T-helper 1 cell treated with Interleukin-12 subunit alpha and Interleukin-12 subunit beta and Interleukin-4 antibody, amounts not matched to agents 30 ng/mL and 1 ng/mL, for 36 hours (primary cell): ENCODE results near the gene STK24. TPM values are rescaled to one million over a fixed set of nuclear protein-coding genes. Genes with fewer than 3 reads are reported as not detected.
"Not testable (repeated sequence)": the region's sequence is repeated elsewhere in the genome, so short reads cannot be mapped to it uniquely, and the experiment has no call there.

Experiments
- intact Hi-C: fragments of 100-400 bp; cut with micrococcal nuclease; formaldehyde crosslinking; loops from one replicate; pipeline ENCODE4 v1.15.1; 2024
- total RNA-seq: library from RNA; stranded (reverse); gene quantifications from 2 replicates; pipeline ENCODE4 v1.2.3, GENCODE V29; 2022

STK24 gene
- total RNA-seq, 1 donor from 2014 or later = 151 TPM

DNA sequence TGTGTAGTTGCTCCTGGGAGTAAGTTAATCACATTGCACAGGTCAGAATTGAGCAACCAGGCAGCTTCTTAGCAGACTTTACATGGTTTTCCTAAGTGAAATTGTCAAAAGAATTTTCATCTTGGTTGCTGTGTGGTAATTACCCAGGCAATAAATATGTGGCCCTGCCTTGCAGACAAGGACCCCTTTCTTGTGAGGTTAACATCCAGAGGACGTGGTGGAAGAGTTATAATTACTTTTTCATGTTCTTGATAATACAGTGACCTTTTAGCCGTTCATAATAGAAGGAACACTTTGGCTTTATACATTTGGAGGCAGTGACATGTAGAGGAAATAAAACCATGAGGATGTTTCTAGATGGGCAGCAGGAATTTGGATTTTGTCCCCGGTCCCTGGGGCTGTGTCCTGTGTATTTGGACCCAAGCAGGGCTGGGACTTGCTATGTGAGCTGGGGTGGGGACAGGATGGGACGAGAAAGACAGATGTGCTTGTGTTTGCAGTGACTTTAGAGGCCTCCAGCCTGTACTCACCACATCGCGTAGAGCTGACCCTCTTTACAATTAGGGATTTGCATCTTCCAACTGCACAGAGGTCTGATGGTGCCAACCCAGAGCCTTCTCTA is 156.2 kb downstream of the STK24 start:
- intact Hi-C loops = loop anchor here (2.0 kb wide), 1 partner anchor 20 kb away; no protein-coding TSS in a partner anchor

GRCh38 chr13:98419786-98420553 is 156.9 kb downstream of the STK24 start:
- intact Hi-C loops = loop anchor here (2.0 kb wide), 1 partner anchor 19 kb away; no protein-coding TSS in a partner anchor

- intact Hi-C loops = no loop called here
These were observed 160.5 kb downstream of the STK24 start for GRCh38 chr13:98416408-98416807.

DNA sequence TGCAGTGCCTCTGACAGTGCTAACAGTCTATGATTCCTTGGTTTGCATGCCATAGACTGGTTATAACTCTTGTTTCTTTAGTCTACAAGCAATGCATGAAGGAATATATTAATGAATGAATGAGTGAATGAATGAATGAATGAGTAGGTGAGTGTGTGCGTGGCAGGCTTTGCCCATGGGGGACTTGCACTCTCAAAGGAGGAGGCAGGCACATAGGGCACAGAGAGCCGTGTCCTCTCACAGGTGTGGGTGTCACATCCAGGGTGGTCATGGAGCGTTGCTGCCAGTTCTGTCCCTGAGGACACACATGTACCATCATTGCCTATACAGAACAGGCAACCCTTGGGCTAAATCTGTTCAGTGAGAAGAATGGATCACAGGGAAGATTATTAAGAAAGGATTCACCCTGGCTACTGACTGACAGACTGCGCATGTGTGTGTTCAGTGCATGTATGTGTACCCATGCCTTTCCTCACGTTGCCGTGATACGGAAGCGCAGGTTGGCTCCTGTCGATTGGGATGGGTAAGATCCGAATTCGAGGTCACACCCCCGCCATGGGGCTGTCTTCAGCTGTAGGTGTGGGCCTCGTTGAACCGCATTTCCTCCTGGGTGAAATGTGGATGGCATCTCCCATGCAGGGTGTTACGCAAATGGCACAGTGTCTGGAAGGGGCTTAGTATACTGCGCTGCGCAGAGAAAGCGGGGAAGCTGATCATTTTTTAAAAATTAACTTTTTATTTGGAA is 161.4 kb downstream of the STK24 start:
- intact Hi-C loops = no loop called here

DNA sequence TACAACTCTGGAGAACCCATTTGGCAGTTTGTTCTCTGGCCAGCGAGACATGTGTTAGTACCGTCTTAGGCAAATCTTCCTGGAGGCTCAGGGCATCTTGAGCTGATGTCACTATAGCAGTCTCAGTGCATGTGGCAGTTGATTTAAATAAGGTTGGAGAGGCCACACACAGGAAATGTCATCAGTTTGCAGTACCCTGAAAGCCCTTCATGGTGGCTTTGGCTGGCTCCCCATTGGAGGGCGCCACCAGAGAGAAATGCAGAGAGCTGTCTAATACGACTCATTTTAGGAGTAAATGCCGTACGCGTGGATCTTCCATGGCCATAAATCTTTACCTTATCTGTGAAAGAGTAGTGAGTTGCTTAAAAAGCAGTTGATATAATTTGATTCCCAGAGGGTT is 163.1 kb downstream of the STK24 start:
- intact Hi-C loops = no loop called here

DNA sequence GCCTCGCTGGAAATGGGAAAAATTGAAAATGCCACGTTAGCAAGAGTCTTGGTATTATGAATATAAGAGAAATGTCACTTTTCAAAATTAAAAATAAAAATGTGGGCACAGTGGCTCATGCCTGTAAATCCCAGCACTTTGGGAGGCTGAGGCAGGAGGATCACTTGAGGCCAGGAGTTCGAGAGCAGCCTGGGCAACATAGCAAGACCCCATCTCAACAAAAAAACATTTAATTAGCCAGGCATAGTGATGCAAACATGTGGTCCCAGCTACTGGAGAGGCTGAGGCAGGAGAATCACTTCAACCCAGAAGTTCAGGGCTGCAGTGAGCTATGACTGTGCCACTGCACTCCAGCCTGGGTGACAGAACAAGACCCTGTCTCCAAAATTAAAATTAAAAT is 163.6 kb downstream of the STK24 start:
- intact Hi-C loops = not testable (repeated sequence)

DNA sequence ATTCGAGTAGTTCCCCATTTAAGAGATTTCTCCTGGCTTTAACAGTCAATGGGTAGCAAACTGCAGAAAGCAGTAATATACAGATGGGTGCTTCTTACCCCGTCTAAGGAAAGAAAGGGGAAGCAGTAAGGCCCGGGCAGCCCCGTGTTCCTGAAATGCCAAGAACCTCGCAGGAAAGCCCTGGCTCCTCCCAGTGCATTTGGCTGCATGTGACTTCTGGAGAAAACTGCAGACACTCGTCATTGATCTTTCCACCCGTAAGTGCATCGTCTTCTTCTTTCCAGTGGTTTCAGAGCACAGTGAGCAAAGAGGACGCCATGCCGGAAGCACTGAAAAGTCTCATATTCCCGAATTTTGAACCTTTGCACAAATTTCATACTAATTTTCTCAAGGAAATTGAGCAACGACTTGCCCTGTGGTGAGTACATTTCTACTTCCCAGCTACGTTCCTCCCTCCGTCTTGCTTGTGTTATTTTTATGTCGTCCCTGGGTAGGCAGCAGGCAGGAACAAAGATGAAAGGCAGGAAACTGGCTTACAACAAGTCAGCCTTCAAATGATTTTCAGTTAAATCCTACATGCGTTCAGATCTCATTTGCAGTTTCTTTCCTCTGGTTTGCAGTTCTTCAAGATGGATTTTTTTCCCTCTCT is 165.2 kb downstream of the STK24 start:
- intact Hi-C loops = no loop called here

DNA sequence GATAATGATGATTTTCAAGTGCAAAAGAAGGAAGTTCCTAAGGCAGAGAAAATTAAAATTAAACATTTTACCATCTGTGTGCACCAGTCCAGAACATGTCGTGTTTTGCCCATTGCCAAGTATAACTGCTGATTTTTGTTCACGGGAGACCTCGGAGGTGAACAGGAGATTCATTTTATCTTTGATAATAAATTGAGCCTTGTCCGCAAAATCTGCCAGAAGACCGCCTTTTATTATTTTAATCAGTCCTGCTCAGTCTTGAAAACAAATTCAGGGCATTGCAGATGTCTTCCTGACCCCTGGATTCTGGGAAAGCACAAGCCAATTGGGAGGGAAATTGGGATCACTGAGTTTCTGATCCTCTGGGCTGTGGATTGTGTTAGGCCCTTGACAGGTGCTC is 165.9 kb downstream of the STK24 start:
- intact Hi-C loops = no loop called here

- intact Hi-C loops = no loop called here
These were observed 166.3 kb downstream of the STK24 start for GRCh38 chr13:98410612-98411011.

DNA sequence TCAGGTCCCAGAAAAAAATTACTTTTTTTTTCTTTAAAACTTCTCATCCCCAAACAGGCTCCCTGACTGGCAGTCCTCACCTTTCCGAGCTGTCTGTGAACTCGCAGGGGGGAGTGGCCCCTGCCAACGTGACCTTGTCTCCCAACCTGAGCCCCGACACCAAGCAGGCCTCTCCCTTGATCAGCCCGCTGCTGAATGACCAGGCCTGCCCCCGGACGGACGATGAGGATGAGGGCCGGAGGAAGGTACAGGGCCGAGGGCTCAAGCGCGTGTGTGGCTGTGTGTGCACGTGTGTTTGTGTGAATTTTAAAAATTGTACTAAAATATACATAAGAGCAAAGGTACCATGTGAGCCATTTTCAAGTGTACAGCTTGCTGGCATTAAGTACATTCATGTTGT is 167.6 kb downstream of the STK24 start:
- intact Hi-C loops = no loop called here

GRCh38 chr13:98407575-98407974 is 169.3 kb downstream of the STK24 start:
- intact Hi-C loops = no loop called here

DNA sequence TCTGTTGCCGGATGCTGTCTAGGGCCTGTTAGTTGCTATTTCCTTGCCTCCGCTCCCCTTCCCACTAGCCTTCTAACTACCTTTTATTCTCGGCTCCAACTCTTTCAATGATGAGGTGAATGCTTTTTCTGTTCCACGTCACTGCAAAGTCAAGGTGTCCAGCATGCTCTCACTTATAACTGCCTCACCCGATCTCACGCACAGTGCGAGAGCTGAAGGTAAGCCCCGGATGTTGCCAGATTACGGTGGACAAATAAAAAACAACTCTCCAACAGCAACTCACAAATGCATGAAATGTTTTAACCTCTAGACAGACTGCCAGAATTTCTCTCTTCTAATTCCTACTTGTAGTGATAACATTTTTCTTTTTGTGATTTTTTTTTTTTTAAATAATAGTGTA is 169.9 kb downstream of the STK24 start:
- intact Hi-C loops = no loop called here

GRCh38 chr13:98406427-98406826 is 170.5 kb downstream of the STK24 start:
- intact Hi-C loops = no loop called here

DNA sequence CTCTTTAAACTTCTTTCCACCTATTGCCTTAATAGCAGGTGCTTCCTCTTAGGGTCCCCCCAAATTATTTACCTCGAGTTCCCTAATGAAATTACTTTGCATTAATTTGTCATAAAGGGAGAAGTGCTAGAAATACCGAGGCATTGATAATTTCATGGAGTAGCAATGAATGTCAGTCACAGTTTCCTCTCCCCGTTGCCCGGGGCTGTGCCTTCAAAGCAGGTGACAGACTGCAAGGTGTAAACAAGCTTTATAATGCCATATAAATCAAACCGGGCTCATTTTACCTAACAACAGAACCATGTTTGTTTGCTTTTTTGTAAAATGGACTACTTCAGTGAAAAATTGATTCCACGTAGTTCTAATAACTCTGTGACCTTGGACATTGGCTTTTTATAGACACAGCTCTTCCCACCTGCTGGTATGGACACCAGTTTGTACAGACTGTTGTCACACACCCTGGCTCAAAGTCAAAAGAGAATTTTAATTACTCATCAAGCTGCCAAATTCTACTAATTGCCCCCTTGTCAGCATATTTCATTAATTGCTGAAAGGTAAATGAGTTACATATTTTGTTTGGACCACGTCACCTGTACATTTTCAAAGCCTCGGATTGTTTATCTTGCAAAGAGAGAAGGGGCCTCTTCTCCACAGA is 171.1 kb downstream of the STK24 start:
- intact Hi-C loops = no loop called here

DNA sequence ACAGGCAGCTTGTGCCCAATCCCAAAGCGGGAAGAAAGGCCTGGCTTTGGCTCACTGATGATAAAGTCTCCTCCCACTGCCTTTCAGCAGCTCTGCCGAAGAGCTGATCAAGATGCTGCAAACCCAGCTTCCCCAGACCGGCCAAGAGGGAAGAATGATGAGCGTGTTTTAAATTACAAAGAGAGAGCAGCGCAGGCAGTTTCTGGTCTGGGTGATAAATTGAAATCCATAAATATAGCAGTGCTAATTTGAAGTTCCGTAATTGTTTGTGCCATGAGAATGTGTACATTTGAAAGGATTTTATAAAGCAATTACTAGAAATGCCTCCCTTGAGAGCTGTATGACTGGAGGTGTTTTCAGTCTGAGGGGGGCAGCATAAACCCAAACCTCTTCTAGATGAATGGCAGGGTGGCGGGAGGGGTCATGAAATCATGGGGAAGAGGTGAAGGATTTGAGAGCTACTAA is 171.8 kb downstream of the STK24 start:
- intact Hi-C loops = no loop called here

GRCh38 chr13:98403076-98403475 is 173.8 kb downstream of the STK24 start:
- intact Hi-C loops = no loop called here

DNA sequence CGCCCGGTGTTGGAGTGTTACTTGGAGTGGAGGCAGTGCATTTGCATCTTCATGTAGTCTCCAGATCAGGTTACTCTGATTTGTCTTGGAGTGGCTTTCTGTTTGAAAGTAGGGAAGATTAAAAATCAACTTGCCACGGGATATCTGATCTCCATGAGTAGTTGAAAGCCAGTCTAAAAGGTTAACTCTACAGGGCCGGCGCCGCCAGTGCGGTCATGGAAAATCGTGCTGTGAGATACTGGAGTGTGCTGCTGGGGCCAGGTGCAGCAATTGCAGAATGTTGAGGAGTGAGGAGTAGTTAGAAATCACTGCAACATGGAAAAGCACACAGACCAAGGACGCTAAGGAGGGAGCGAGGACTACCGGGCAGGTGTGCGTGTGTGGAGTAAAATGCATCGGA is 175.0 kb downstream of the STK24 start:
- intact Hi-C loops = loop anchor here (2.0 kb wide), 1 partner anchor 19 kb away; no protein-coding TSS in a partner anchor

- intact Hi-C loops = loop anchor here (2.0 kb wide), 1 partner anchor 21 kb away; no protein-coding TSS in a partner anchor
These were observed 177.2 kb downstream of the STK24 start for GRCh38 chr13:98399756-98400155.

GRCh38 chr13:98398581-98398980 is 178.3 kb downstream of the STK24 start:
- intact Hi-C loops = no loop called here

DNA sequence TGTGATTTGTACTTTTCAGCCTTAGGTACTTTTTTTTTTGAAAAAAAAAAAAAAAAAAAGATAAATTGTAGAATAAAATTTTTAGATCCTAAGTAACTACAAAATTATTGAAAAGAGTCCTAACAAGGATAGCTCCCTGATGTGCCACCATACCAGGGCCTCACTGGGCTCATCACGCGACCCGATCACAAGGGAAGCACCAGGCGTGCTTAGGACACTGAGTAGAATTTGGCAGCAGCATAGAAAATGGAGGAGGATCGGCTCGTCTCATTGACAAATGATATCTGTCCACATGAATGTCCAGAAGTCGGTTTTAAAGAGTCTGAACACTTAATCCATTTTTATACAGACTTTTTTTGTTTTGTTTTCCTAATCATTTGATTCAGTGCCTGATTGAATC is 179.0 kb downstream of the STK24 start:
- intact Hi-C loops = no loop called here

GRCh38 chr13:98397221-98397620 is 179.7 kb downstream of the STK24 start:
- intact Hi-C loops = no loop called here
